Retinal pigment epithelial cell (primary cell): Measurements from ENCODE around the gene SMCR8.
"Not testable (repeated sequence)": the region's sequence is repeated elsewhere in the genome, so short reads cannot be mapped to it uniquely, and the experiment has no call there.

Source experiments
- DNase-seq: peaks from one replicate; pipeline ENCODE4 v3.0.0-alpha.2; 2010; ENCODE audit warnings: low read depth
- H3K4me3 ChIP-seq: 2 replicates; pipeline ENCODE4 v1.5.1; 2011; ENCODE audit warnings: mild to moderate bottlenecking, low read length, control low read depth, moderate library complexity
- TF ChIP-seq, protein P1 (sequence below): conservative IDR thresholded peaks from 2 replicates; pipeline ENCODE4 v1.5.1; 2011; ENCODE audit warnings: low read depth, low read length, control low read depth, inconsistent platforms

SMCR8 gene

DNA sequence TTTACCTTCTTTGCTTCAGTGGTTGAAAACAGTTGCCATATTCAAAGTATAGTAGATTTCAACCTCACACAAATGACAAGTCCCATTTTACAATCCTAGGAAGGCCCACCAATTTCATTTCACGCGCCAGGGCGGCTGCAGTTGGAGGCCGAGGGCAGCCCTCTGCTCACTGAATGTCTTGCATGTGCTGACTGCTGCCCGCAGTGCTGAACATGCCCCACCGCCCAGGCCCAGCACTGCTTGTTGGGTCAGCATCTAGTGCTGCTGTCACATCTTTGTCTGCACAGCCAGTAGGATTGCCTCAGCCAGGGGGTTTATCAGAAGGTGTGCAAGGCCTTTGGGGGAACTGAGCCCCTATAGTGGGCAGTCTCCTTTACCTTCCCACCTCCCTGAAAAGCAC, 11.5 kb downstream of the SMCR8 start:
- TF ChIP-seq, protein P1, sequence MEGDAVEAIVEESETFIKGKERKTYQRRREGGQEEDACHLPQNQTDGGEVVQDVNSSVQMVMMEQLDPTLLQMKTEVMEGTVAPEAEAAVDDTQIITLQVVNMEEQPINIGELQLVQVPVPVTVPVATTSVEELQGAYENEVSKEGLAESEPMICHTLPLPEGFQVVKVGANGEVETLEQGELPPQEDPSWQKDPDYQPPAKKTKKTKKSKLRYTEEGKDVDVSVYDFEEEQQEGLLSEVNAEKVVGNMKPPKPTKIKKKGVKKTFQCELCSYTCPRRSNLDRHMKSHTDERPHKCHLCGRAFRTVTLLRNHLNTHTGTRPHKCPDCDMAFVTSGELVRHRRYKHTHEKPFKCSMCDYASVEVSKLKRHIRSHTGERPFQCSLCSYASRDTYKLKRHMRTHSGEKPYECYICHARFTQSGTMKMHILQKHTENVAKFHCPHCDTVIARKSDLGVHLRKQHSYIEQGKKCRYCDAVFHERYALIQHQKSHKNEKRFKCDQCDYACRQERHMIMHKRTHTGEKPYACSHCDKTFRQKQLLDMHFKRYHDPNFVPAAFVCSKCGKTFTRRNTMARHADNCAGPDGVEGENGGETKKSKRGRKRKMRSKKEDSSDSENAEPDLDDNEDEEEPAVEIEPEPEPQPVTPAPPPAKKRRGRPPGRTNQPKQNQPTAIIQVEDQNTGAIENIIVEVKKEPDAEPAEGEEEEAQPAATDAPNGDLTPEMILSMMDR: no peak
- DNase-seq: no peak
- H3K4me3 ChIP-seq: no peak overlapping the region

DNA sequence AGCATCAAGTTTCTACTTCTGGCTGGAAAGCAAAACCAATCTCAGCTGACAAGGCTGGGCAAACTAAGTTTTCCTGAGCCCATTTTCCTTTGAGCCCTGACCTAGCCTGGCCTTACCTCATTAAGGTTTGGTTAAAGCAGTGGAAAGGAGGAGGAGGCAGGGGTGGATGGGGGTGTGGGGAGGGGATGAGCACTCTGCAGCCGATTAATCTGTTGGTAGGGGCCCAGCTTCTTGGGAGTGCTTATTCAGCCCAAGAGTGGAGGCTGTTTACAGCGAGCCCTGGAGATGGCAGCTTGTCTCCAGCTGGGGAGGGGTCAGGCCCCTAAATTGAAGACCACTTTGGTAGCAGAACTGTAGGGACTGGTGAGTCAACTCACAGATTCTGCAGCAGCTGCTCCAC, 12.0 kb downstream of the SMCR8 start:
- TF ChIP-seq, protein P1: no peak
- no peak for DNase-seq
- H3K4me3 ChIP-seq: no peak overlapping the region

DNA sequence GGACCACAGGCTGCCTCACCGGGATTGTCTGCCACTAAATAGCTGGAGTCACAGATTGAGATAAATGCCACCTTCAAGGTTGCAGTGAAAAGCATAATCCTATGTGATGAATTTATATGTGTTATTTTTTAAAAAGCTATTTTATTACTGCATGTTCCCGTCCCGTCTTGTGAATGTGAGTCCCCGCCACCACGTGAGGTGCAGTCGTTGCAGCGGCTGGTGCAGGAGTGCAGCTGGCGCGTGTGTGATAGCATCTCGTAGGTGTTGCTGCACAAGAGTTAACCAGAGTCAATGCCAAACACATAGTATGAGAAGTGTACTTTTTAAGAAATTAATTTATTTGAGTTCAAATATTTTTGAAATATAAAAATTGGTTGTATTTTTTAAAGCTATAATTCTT, 12.5 kb downstream of the SMCR8 start:
- DNase-seq: no peak
- H3K4me3 ChIP-seq: no peak overlapping the region
- TF ChIP-seq, protein P1: no peak

DNA sequence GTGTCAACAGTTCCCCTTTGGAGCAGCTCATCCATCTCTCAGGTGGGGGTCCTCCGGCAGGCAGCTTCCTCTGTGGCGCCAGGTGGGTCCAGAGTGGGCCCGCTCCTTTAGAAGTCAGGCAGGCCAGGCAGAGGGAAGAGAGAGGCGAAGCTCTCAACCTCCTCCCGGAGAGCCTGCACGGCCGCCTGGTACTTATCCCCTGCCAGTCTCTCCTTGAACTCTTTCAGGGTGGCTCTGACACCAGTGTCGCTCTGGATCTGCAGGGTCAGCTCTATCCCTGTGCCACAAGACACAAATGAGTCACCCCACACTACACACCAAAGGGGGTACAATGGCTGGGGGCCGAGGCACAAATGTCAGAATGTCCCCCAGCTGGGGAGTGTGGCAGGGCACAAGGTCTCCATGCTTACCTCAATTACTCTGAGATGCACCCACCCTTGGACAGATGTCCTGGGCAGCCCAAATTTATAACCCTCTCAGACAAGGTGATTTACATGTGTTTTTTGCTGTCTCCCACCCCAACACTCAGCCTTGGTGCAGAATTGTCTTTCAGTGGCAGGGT, 13.6 kb downstream of the SMCR8 start:
- no peak for DNase-seq
- no peak overlapping the region for H3K4me3 ChIP-seq
- TF ChIP-seq, protein P1: no peak

DNA sequence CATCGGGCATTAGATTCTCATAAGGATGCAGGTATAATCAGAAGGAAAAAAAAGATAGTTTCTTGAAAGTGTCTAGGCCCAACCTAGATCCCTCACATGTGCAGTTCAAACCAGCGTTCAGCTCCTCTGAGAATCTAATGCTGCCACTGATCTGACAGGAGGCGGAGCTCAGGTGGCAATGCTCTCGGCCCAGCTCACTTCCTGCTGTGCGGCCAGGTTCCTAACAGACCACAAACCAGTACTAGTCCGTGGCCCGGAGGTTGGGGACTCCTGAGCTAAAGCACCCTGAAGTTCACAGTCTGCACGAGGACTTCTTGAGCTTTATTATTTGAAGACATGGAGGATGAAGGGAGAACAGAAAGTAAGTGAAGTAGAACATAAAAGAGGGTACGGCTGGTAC, 16.8 kb downstream of the SMCR8 start:
- no peak for DNase-seq
- TF ChIP-seq, protein P1: no peak
- no peak overlapping the region for H3K4me3 ChIP-seq

DNA sequence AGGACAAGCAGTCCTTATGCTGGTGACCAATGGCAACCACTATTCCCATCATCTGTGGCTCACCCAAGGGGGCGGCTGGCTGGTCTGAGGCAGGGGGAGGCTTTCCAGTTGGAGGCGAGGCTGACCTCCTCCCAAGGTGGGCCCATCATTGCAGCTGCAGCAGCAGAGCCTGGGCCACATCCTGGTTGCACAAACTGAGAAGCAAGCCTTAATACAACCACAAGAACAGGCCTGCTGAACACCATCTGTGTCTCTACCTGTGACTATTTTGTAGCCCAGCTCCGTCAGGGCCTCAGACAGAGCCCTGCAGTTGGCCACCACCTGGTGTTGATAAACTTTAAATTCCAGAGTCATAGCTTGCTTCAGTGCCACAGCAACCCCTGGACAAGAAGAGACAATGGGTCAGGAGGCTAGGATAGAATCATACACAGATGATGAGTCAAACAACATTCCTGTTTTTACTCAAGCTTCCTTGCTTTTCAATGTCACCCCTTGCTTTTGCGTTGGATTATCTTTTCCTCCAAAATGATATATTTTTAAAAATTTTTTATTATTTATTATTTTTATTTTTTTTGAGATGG, 17.9 kb downstream of the SMCR8 start:
- no peak overlapping the region for H3K4me3 ChIP-seq
- TF ChIP-seq, protein P1: no peak
- DNase-seq: no peak

DNA sequence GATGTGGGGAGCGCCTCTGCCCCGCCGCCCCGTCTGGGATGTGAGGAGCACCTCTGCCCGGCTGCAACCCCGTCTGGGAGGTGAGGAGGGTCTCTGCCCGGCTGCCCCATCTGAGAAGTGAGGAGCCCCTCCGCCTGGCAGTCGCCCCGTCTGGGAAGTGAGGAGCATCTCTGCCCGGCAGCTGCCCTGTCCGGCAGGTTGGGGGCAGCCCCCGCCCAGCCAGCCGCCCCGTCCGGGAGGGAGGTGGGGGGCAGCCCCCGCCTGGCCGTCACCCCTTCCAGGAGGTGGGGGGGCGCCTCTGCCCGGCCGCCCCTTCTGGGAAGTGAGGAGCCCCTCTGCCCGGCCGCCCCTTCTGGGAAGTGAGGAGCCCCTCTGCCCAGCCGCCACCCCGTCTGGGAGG, 23.1 kb downstream of the SMCR8 start:
- H3K4me3 ChIP-seq, DNase-seq: not testable (repeated sequence)
